Measurements from ENCODE around the gene KLF3. TPM values are rescaled to one million over a fixed set of nuclear protein-coding genes. Genes with fewer than 3 reads are reported as not detected.

KLF3 gene
- total RNA-seq, 6 experiments from 2014 or later, result 21.3 to 37.6 (median 26.8) TPM

DNA sequence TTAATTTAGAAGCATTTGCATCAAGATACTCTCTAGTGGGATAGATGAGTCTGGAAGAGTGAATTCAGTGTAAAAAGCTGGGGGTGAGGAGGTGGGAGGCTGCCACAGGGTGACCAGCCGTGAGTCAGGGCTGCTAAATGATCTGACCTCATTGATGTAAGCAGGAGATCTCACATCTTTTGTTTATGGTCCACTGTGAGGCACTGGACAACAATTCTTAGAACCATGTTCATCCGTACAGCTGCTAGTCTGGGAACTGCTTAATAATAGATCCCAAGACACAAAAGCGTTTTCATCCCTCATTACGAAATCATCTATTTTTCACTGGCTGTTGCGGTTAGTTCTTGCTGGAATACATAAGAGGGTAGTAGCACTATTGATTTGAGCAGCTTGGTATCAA is 14.1 kb downstream of the KLF3 start:
- H3K27ac ChIP-seq, result no peak overlapping the region
- 17% methylated on average over 5 of the region's 5 CpGs for WGBS (ENCODE audit: insufficient coverage, low coverage, low lambda C conversion rate, missing lambda C conversion rate)
- DNase-seq (no peak), ATAC-seq (peak in 1 of 4 donors; percentile 6)
- no peak overlapping the region for H3K4me3 ChIP-seq
- no peak for TF ChIP-seq POLR2A (IDR thresholded peaks at IDR 0.05)
- TF ChIP-seq, protein P1, sequence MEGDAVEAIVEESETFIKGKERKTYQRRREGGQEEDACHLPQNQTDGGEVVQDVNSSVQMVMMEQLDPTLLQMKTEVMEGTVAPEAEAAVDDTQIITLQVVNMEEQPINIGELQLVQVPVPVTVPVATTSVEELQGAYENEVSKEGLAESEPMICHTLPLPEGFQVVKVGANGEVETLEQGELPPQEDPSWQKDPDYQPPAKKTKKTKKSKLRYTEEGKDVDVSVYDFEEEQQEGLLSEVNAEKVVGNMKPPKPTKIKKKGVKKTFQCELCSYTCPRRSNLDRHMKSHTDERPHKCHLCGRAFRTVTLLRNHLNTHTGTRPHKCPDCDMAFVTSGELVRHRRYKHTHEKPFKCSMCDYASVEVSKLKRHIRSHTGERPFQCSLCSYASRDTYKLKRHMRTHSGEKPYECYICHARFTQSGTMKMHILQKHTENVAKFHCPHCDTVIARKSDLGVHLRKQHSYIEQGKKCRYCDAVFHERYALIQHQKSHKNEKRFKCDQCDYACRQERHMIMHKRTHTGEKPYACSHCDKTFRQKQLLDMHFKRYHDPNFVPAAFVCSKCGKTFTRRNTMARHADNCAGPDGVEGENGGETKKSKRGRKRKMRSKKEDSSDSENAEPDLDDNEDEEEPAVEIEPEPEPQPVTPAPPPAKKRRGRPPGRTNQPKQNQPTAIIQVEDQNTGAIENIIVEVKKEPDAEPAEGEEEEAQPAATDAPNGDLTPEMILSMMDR (IDR thresholded peaks at IDR 0.05), result no peak
- H3K9me3 ChIP-seq, result no peaks in the 10 kb centered on the region
- intact Hi-C loops (cut with DNase I), result loop anchor here in 1 of 2 donors (10.0 kb wide), 3 partner anchors 103 to 493 kb away; no protein-coding TSS in a partner anchor
- no peaks in the 10 kb centered on the region for H3K27me3 ChIP-seq
- H3K4me1 ChIP-seq, result peaks cover 0 to 60% (median 17%) of the 10 kb centered on the region in 4 donors
- peaks cover 0 to 32% (median 8%) of the 10 kb centered on the region in 4 donors for H3K36me3 ChIP-seq

DNA sequence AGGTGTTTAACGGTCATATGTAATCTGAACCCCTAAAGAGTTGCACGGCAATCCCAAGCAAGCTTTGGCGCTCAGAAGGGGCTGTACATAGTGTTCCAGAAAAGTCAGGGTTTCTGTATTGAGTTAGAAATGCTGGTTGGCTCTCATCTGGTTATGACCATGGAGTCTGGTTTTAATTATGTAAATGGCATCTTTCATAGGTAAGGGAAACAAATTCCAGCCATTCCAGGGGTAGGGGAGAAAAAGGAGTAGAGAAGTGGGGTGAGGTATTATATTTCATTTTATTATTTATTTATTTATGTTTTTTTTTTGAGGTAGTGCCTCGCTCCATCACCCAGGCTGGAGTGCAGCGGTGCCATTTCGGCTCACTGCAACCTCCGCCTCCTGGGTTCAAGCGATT is 15.9 kb downstream of the KLF3 start:
- intact Hi-C loops (cut with DNase I), result loop anchor here in 1 of 2 donors (10.0 kb wide), 3 partner anchors 105 to 495 kb away; no protein-coding TSS in a partner anchor
- H3K4me1 ChIP-seq, result peaks cover 0 to 58% (median 15%) of the 10 kb centered on the region in 4 donors
- no peak for TF ChIP-seq POLR2A (IDR thresholded peaks at IDR 0.05)
- TF ChIP-seq, protein P1 (IDR thresholded peaks at IDR 0.05), result no peak
- no peaks in the 10 kb centered on the region for H3K27me3 ChIP-seq
- 92% methylated on average over 4 of the region's 8 CpGs for WGBS (ENCODE audit: insufficient coverage, low coverage, low lambda C conversion rate, missing lambda C conversion rate)
- H3K9me3 ChIP-seq, result no peaks in the 10 kb centered on the region
- ATAC-seq, result no peak
- DNase-seq, result no peak
- no peak overlapping the region for H3K27ac ChIP-seq
- no peak overlapping the region for H3K4me3 ChIP-seq
- peaks cover 0 to 40% (median 8%) of the 10 kb centered on the region in 4 donors for H3K36me3 ChIP-seq

DNA sequence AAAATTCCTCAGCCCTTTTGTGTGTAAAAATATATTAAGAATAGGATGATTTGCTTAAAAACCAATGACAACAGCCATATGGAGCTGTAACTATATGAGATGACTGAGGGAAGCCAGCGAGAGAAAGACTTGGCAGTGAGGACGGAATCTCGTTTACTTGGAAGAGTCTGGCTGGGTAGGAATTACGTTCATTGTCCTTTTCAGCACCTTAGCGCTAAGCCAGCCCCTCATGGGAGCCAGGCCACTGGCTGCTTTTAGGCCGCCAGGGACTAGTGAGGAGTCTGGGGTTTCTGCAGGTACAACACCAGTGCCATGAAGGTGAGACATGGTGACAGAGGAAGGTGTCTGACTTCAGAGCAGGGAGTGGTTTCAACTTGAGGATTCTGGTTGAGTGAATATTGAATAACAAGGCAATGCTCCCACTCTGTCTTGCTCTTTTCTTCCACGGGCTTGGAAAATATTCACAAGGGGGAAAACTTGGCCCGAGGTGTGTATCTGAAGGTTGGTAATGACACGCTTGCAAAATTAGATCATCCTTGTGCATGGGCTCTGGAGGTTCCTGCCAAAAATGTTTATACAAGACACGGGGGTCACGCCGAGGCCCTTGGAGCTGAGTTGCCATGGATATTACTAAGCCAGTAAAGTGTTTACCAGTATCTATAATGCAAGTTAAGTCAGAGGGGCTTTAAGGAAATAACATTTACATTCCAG is 17.4 kb downstream of the KLF3 start:
- DNase-seq (no peak), ATAC-seq (peak in 1 of 4 donors; percentile 9)
- intact Hi-C loops (cut with DNase I), result no loop called here
- H3K36me3 ChIP-seq, result peaks cover 0 to 40% (median 8%) of the 10 kb centered on the region in 4 donors
- H3K4me3 ChIP-seq, result no peak overlapping the region
- WGBS (ENCODE audit: insufficient coverage, low coverage, low lambda C conversion rate, missing lambda C conversion rate), result 69% methylated on average over 12 of the region's 12 CpGs
- H3K27me3 ChIP-seq, result no peaks in the 10 kb centered on the region
- peaks cover 0 to 50% (median 11%) of the 10 kb centered on the region in 4 donors for H3K4me1 ChIP-seq
- TF ChIP-seq POLR2A (IDR thresholded peaks at IDR 0.05), result no peak
- TF ChIP-seq, protein P1 (IDR thresholded peaks at IDR 0.05), result no peak
- no peak overlapping the region for H3K27ac ChIP-seq
- no peaks in the 10 kb centered on the region for H3K9me3 ChIP-seq

DNA sequence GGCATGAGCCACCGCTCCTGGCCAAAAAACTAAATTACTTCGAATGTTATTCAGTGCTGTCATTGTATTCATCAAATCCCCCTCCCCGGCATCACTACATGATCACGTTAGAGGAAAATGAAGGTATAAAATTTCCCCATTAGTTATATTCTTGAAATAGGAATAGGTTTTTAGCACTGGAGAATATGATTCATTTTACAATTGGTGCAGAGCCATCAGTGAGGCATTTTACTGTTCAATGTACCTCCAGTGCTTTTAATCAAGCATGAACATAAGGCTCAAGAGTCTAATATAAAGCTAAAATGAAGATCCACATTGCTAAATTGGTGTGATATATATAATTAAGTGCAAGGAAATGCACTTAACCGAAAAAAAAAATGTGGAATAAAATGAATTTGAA is 18.3 kb downstream of the KLF3 start:
- H3K27me3 ChIP-seq, result no peaks in the 10 kb centered on the region
- peaks cover 0 to 45% (median 7%) of the 10 kb centered on the region in 4 donors for H3K4me1 ChIP-seq
- H3K9me3 ChIP-seq, result no peaks in the 10 kb centered on the region
- intact Hi-C loops (cut with DNase I), result no loop called here
- WGBS (ENCODE audit: insufficient coverage, low coverage, low lambda C conversion rate, missing lambda C conversion rate), result 81% methylated on average over 5 of the region's 5 CpGs
- ATAC-seq, result no peak
- no peak overlapping the region for H3K27ac ChIP-seq
- H3K4me3 ChIP-seq, result no peak overlapping the region
- peaks cover 0 to 40% (median 8%) of the 10 kb centered on the region in 4 donors for H3K36me3 ChIP-seq
- DNase-seq, result no peak
- TF ChIP-seq, protein P1 (IDR thresholded peaks at IDR 0.05), result no peak
- no peak for TF ChIP-seq POLR2A (IDR thresholded peaks at IDR 0.05)

Measured in right lobe of liver (tissue), 6 donors.